Stimulated activated CD8-positive, alpha-beta memory T cell treated with anti-CD3 and anti-CD28 coated beads, Interleukin-4, amount 100 ng/mL, for 1 hour (primary cell): ENCODE results near the gene SPTA1.
"Not testable (repeated sequence)": the region's sequence is repeated elsewhere in the genome, so short reads cannot be mapped to it uniquely, and the experiment has no call there.

Experiments used
- DNase-seq, 2 donors: peaks; one replicate each; pipeline ENCODE4 v3.0.0-alpha.2; 2020; ENCODE audit warnings: low read depth in 2 of 2, low spot score in 1 of 2

Gene SPTA1

DNA sequence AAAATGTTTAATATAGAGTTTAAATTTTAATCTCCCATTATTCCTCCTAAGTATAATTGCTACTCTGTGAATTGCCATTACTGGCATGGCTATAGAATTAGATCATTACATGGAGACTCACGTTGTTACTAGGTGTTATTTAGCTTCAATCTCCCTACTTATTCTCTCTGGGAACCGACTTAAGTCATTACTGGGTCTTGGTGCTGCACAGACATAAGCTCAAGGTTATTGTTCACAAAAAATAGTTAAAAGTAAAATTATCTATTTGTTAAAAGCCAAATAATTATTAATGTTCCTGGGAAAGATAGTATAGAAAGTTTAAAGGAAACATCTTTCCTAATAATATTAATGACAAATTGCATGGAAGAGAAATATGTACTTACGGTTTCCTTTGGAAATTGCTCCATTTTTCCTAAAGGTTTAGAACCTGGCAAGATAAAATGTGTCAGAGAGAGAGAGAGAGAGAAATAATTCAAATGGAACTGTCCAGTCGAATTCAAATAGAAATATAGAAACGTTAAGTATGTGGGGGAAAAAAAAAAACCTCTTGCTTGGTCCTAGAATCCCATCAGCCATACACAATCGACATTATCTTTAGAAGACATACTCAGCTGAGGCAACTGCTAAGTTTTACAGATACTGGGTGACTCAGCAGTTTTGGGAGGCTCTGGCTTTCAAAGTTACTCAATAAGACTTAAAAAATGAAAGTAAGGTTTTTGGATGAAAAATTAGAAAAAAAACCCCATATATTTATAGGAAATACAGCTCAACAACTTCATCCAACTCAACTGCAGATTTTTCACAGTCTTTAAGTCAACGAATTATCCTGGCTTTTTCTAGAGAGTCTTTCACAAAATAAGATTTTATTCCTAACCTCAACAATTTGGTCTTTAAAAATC lies at the start of gene SPTA1:
Gene SPTA1 (minus strand): TSS at position 605 of the 899 bp plus-strand sequence. CDS start 198 bp downstream, at position 407.
- DNase-seq: no peak

DNA sequence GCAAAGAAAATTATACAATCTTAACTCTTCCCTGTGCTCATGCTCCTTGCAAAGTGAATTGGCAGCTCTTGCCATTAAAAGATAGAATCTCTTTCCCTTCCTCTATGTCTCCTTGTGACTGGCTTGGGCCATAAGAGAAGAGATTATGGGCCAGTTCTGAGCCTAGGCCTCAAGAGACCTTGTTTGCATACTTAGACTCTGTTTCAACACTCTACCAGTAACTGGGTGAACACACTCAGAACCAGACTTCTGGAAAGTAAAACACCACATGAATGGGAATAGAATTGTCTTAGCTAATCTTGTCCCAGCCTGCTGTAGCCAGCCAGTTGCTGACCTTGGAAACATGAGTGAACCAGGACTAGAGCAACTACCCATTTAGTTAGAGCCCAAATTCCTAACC lies 49.3 kb upstream of the SPTA1 start:
- no peak for DNase-seq

- no peak for DNase-seq
Observed at GRCh38 chr1:158732524-158732923, 46.0 kb upstream of the SPTA1 start.

DNA sequence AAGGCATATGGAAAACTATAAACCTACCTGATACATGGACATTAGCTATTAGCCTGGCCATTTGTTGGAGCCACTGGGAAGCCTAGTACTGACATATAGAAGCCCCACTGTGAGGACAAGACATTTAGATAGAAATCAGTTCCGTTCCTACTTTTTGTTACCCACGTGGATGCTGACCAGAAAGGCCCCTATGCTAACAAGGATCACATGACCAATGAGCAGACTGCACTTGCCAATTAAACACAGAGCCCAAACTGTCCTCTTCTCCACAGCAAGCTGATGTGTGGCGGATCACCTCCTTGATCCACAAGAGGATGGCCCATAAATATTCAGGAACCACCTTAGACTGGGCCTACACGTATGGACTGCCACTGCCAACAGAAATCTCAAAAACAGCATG lies 45.2 kb upstream of the SPTA1 start:
- no peak for DNase-seq

DNA sequence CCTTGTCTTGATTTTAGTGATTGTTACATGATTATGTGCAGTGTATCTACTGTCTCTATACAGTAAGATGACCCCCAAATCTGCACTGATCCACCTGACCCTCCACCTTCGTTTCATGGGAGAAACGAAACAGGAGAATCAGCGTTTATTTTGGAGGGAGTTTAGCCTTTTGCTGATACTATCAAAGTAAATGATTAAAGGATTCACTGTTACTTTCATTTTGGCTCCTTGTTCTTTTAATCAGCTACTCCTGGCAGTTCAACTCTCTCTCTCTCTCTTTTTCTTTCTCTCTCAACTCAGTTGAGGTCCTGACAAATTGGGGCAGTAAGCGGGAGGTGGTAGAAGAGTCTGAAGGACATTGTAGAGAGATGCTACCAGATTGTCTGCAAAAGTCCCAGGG lies 43.9 kb upstream of the SPTA1 start:
- DNase-seq: no peak

DNA sequence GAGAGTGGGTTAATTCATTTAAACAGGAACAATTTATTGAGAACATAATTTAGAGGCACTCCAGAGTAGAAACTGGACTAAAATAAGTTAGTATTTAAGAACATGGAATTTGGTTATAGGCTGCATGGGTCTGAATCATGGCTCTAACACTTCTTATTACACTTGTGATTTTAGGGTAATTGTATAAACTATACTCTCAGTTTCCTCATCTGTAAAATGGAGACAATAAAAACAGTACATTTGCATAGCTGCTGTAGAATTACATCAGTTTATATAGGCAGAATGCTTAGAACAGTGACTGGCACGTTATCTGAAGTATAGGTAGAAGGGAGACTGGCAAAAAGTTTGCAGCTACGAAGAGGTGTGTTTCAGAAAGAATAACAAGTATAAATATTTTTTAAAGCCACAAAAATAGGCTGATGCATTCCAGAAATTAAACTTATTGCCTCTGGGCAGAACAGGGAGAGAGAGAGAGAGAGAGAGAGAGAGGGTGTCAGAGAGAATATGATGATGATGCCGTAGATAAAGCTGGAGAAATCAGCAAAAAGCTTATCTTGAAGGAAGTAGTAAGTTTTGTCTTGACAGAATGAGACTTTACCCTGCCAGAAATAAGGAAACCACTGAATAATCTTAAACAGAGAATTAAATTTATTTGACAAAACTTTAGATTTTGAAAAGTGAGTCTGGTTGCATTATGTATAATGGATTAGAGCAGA lies 42.2 kb upstream of the SPTA1 start:
- DNase-seq: no peak

DNA sequence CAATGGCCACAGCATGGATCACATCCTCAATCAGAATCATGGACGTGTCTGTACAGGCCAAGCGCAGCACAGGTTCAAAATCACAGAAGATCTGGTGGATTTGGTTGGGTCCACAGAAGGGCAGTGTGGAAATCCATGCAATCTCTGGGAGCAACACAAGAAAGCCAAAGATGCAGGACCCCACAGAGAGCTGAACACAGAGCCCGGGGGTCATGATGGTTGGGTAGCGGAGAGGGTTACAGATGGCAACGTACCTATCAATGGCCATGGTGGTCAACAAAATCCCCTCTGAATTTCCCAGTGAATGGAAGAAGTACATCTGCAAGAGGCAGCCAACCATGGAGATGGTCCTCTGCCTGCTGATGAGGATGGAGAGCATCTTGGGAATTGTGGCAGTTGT lies 37.9 kb upstream of the SPTA1 start:
- DNase-seq: no peak

- no peak for DNase-seq
Observed at GRCh38 chr1:158720620-158721019, 34.1 kb upstream of the SPTA1 start, which contains the start of gene OR6K3. OR6K3 (minus strand) TSS chr1:158720720; CDS start chr1:158718115, 2,605 bp downstream.

GRCh38 chr1:158719664-158720063 lies 33.1 kb upstream of the SPTA1 start:
- DNase-seq: no peak

DNA sequence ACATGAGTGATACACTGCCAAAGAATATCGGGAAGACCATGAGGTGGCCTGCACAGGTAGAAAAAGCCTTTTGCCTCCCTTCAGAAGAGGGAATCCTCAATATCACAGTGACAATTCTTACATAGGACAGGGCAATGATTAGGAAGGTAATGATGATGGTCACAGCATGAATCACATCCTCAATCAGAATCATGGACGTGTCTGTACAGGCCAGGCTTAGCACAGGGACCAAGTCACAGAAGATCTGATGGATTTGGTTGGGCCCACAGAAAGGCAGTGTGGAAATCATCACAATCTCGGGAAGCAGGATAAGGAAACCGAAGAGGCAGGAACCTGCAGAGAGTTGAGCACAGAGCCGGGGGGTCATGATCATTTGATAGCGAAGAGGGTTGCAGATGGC lies 30.8 kb upstream of the SPTA1 start:
- DNase-seq: no peak

- DNase-seq: no peak
Observed at GRCh38 chr1:158716335-158716734, 29.8 kb upstream of the SPTA1 start.

DNA sequence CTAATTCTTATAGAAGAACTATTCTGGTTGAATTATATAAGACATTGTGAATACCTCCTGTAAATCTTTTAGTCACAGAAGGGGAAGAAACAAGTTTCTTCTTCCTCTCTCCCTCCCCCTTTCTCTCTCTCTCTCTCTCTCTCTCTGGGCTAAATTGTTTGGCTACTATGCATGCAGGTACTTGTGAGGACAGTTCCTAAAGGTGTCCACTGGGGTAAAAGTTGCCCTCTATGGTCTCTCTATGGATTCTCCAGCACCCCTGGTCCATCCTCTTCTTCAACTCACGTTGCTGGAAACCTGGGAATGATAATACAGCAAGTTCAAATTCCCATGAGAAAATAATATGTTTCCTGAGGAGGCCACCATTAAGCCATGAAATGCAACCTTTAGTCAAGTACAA lies 28.2 kb upstream of the SPTA1 start:
- no peak for DNase-seq

DNA sequence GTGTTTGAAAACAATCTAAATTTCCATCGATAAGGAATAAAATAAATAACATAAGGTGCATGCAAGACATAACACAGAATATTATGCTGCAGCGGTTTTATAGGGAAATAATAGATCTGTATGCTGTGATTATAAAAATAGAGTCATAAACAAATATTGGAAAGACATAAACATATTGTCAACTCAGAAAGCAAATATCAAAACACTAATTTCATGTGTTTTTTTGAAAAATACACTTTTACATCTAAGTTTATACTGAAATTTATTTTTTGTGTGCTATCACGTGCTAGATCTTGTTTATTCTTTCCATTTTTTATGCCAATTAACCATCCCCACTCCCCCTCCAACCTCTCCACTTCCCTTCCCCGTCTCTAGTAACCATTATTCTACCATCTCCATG lies 24.6 kb upstream of the SPTA1 start:
- DNase-seq: no peak

- no peak for DNase-seq
Observed at GRCh38 chr1:158706096-158706495, 19.6 kb upstream of the SPTA1 start.

DNA sequence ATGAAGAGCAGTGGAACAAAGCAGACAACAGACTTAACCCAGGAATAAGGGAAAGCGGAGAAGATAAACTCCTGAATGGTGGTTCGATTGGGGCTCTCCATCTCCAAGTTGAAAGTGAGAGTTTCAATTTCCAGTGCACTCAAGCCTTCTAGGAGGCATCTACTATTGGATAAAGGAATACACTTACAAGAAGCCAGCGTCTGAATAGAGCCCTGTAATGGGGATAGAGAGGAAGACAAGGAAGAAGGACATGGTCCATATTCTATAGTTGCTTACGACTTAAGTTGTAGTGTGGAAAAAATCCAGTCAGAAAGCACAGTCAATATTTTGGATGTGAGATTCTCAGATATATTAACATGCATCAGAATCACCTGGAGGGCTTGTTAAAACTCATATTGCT lies 14.0 kb upstream of the SPTA1 start, which contains the start of gene OR6K2:
Gene OR6K2 (minus strand): TSS at position 101 of the 400 bp plus-strand sequence. CDS start 0 bp downstream, at position 101.
- DNase-seq: no peak

DNA sequence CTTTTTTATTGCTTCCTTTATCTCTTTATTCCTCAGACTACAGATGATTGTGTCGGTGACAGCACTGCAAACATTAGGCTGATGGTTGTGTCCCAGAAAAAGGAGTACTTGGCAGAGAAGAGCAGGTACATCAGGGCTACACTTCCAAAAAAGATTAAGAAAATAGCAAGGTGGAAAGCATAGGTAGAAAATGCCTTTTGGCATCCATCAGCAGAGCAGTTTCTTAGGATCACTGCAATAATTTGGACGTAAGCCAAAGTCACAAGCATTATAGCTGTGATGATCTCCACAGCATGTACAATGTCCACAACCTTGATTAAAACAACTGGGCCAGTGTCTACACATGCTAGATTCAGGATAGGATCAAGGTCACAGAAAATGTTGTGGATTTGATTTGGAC lies 8.1 kb upstream of the SPTA1 start:
- DNase-seq: no peak

DNA sequence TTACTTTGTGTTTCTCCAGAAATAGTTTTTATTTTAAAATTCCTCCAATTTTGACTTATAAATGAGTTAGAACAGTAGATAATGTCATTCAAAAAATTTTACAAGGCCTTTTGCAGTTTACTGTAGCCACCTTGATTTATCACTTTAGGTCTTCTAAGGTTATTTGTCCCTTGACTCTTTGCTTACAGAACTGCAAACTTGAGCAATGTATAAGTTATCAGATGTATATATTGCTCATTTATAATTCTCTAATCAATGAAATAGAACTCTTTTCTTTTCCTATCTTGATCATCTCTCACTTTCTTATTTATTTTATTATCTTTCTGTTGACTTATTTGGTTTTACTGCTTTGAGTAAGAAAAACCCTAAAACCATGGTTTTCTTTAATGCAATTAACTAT lies 5.8 kb upstream of the SPTA1 start:
- no peak for DNase-seq

GRCh38 chr1:158691907-158692306 lies 5.4 kb upstream of the SPTA1 start:
- no peak for DNase-seq

- not testable (repeated sequence) for DNase-seq
Observed at GRCh38 chr1:158691149-158691548, 4.6 kb upstream of the SPTA1 start.

- DNase-seq: no peak
Observed at GRCh38 chr1:158689875-158690274, 3.4 kb upstream of the SPTA1 start.

- DNase-seq: no peak
Observed at GRCh38 chr1:158689110-158689509, 2.6 kb upstream of the SPTA1 start.

- DNase-seq: not testable (repeated sequence)
Observed at GRCh38 chr1:158688343-158688742, 1.8 kb upstream of the SPTA1 start.
